HCT116 (cell line): ENCODE results near the gene TMED10. TPM values are rescaled to one million over a fixed set of nuclear protein-coding genes. Genes with fewer than 3 reads are reported as not detected.

Source experiments
- ATAC-seq: fragments of 200-7000 bp; cut with Tn5 transposase; 2 replicates; pipeline ENCODE4 v1.9.1; 2020; ENCODE audit warnings: mild to moderate bottlenecking, moderate library complexity
- BruUV-seq: library from RNA; stranded (reverse); fragments of 400-500 nt; replicated peaks from 2 replicates; lab custom pipeline; 2021; lab: Mats Ljungman, UMichigan
- CTCF ChIA-PET: fragments of 300-600 bp; sonication (Branson Sonifier 250); formaldehyde crosslinking; loops from one replicate; lab custom pipeline; 2021; ENCODE audit warnings: antibody characterized with exemption; lab: Charles Lee
- POLR2A ChIA-PET: fragments of 300-600, 350-600 bp; sonication (Branson Sonifier 250); formaldehyde crosslinking; loops from one replicate; lab custom pipeline; 2021; ENCODE audit warnings: antibody characterized with exemption; lab: Charles Lee
- RAD21 ChIA-PET, 2 experiments: fragments of 300-600 bp; sonication (Branson Sonifier 250); formaldehyde crosslinking; loops; one replicate each; lab custom pipeline; 2023; ENCODE audit warnings: low total read pairs in 2 of 2; ENCODE audit not compliant: uncharacterized antibody in 2 of 2, unreplicated experiment in 2 of 2, low non-redundant PET in 1 of 2; lab: Charles Lee
- DNase-seq: peaks from one replicate; pipeline ENCODE4 v3.0.0-alpha.2; 2010; ENCODE audit warnings: low read depth, low spot score
- H2AFZ ChIP-seq: fragments of 200-600 bp; shearing (Covaris generic), sonication (generic); 2 replicates; pipeline ENCODE4 v1.6.1; 2017; ENCODE audit warnings: low read depth, mixed run types, mixed read lengths, antibody characterized with exemption, low read length; ENCODE audit not compliant: poor library complexity, severe bottlenecking
- H3K27ac ChIP-seq: 2 replicates; pipeline ENCODE4 v1.5.1; 2012; ENCODE audit warnings: low read depth, low read length
- H3K27me3 ChIP-seq: fragments of 200-600 bp; sonication (generic); 2 replicates; pipeline ENCODE4 v1.6.1; 2016; ENCODE audit warnings: mixed run types, low read length, mixed read lengths; ENCODE audit not compliant: insufficient read depth
- H3K36me3 ChIP-seq, 2 experiments: fragments of 200-500 bp in 1 of 2; fragments of 200-600 bp in 1 of 2; sonication (Bioruptor generic) in 1 of 2; sonication (generic) in 1 of 2; 2 replicates each; pipeline versions ENCODE4 v1.5.1 to v1.6.1; 2014 to 2016; ENCODE audit warnings: low read length in 2 of 2, inconsistent platforms in 1 of 2, mixed read lengths in 1 of 2, mixed run types in 1 of 2; ENCODE audit not compliant: insufficient read depth in 2 of 2, control insufficient read depth in 1 of 2
- H3K4me1 ChIP-seq, 2 experiments: fragments of 200-600 bp in 1 of 2; sonication (generic) in 1 of 2; 2 replicates each; pipeline versions ENCODE4 v1.5.1 to v1.6.1; 2012 to 2017; ENCODE audit warnings: low read length in 2 of 2, inconsistent platforms in 1 of 2, mild to moderate bottlenecking in 1 of 2, mixed read lengths in 1 of 2, mixed run types in 1 of 2, moderate library complexity in 1 of 2; ENCODE audit not compliant: insufficient read depth in 2 of 2, control insufficient read depth in 1 of 2
- H3K4me2 ChIP-seq: fragments of 200-600 bp; sonication (generic); 2 replicates; pipeline ENCODE4 v1.6.1; 2017; ENCODE audit warnings: mixed run types, low read length, mixed read lengths
- H3K4me3 ChIP-seq, 2 experiments: fragments of 200-600 bp in 1 of 2; sonication (generic) in 1 of 2; replicated peaks in 1 of 2; 2 replicates each; pipeline ENCODE4 v1.5.1; 2011 to 2016; ENCODE audit warnings: low read length in 2 of 2, control low read depth in 1 of 2, low read depth in 1 of 2, mild to moderate bottlenecking in 1 of 2, mixed read lengths in 1 of 2, mixed run types in 1 of 2
- H3K79me2 ChIP-seq: fragments of 200-600 bp; sonication (generic); 2 replicates; pipeline ENCODE4 v1.6.1; 2017; ENCODE audit warnings: mild to moderate bottlenecking, mixed run types, low read length, moderate library complexity, mixed read lengths; ENCODE audit not compliant: insufficient read depth
- H3K9ac ChIP-seq: fragments of 200-600 bp; sonication (generic); 2 replicates; pipeline ENCODE4 v1.6.1; 2016; ENCODE audit warnings: low read length, mixed read lengths
- H3K9me2 ChIP-seq: fragments of 200-600 bp; sonication (generic), shearing (Covaris generic); 2 replicates; pipeline ENCODE4 v1.6.1; 2017; ENCODE audit warnings: mixed run types, mild to moderate bottlenecking, moderate library complexity; ENCODE audit not compliant: insufficient read depth
- H3K9me3 ChIP-seq, 2 experiments: fragments of 200-500 bp in 1 of 2; fragments of 200-600 bp in 1 of 2; sonication (Bioruptor generic) in 1 of 2; sonication (generic) in 1 of 2; 2 replicates each; pipeline ENCODE4 v1.6.1; 2014 to 2017; ENCODE audit warnings: low read length in 2 of 2, mixed read lengths in 2 of 2, inconsistent platforms in 1 of 2, low read depth in 1 of 2, mild to moderate bottlenecking in 1 of 2, mixed run types in 1 of 2, moderate library complexity in 1 of 2; ENCODE audit not compliant: control insufficient read depth in 1 of 2, insufficient read depth in 1 of 2
- H4K20me1 ChIP-seq: fragments of 200-600 bp; sonication (generic), shearing (Covaris generic); 2 replicates; pipeline ENCODE4 v1.6.1; 2017; ENCODE audit warnings: mixed run types, mild to moderate bottlenecking, moderate library complexity; ENCODE audit not compliant: insufficient read depth
- ATF3 ChIP-seq: IDR thresholded peaks from 2 replicates; pipeline ENCODE4 v1.6.1; 2012
- CEBPB ChIP-seq: IDR thresholded peaks from 2 replicates; pipeline ENCODE4 v1.6.1; 2012; ENCODE audit warnings: low read depth
- ELF1 ChIP-seq: IDR thresholded peaks from 2 replicates; pipeline ENCODE4 v1.6.1; 2012; ENCODE audit warnings: low read depth, borderline replicate concordance
- FOSL1 ChIP-seq: IDR thresholded peaks from 2 replicates; pipeline ENCODE4 v1.6.1; 2012; ENCODE audit warnings: low read depth
- JUND ChIP-seq: IDR thresholded peaks from 2 replicates; pipeline ENCODE4 v1.6.1; 2012
- MAX ChIP-seq: IDR thresholded peaks from 2 replicates; pipeline ENCODE4 v1.6.1; 2012
- POLR2AphosphoS5 ChIP-seq: IDR thresholded peaks from 2 replicates; pipeline ENCODE4 v1.6.1; 2011; ENCODE audit warnings: mild to moderate bottlenecking, low read depth, low read length, moderate library complexity
- RAD21 ChIP-seq: IDR thresholded peaks from 2 replicates; pipeline ENCODE4 v1.6.1; 2012; ENCODE audit warnings: low read depth, mild to moderate bottlenecking
- REST ChIP-seq: IDR thresholded peaks from 2 replicates; pipeline ENCODE4 v1.6.1; 2012; ENCODE audit warnings: low read depth
- SP1 ChIP-seq: IDR thresholded peaks from 2 replicates; pipeline ENCODE4 v1.6.1; 2012; ENCODE audit warnings: low read depth
- TCF7L2 ChIP-seq: IDR thresholded peaks from 2 replicates; pipeline ENCODE4 v1.7.0; 2011; ENCODE audit warnings: borderline replicate concordance, inconsistent platforms; ENCODE audit not compliant: insufficient read depth, insufficient read length; ENCODE audit errors: extremely low read depth
- YY1 ChIP-seq: IDR thresholded peaks from 2 replicates; pipeline ENCODE4 v1.6.1; 2011; ENCODE audit warnings: low read length, low read depth, moderate library complexity, mild to moderate bottlenecking; ENCODE audit not compliant: insufficient replicate concordance; ENCODE audit errors: extremely low read depth
- ZBTB33 ChIP-seq: IDR thresholded peaks from 2 replicates; pipeline ENCODE4 v1.6.1; 2011; ENCODE audit warnings: mild to moderate bottlenecking, low read length, moderate library complexity; ENCODE audit not compliant: insufficient replicate concordance; ENCODE audit errors: extremely low read depth
- ZFX ChIP-seq: fragments of 450-650 bp; IDR thresholded peaks from 2 replicates; pipeline ENCODE4 v1.6.1; 2017
- ZNF274 ChIP-seq: fragments of 200-500 bp; sonication (Bioruptor generic); IDR thresholded peaks from 2 replicates; pipeline ENCODE4 v1.6.1; 2014; ENCODE audit warnings: mild to moderate bottlenecking, low read depth, low read length, inconsistent platforms
- intact Hi-C: fragments of 100-400 bp; cut with micrococcal nuclease; formaldehyde crosslinking; loops from 2 replicates; pipeline ENCODE4 v1.10.0; 2022
- total RNA-seq: library from RNA; stranded (reverse); gene quantifications from one replicate; pipeline ENCODE4 v1.2.1, GENCODE V29; 2021; ENCODE audit not compliant: unreplicated experiment

The TMED10 gene
- total RNA-seq, 1 experiment from 2014 or later: 303 TPM

- no peak for ATAC-seq
- H3K9me2 ChIP-seq: no peaks in the 10 kb centered on the region
- POLR2A ChIA-PET: no interaction called here
- no peaks in the 10 kb centered on the region for H3K27me3 ChIP-seq
- H3K9ac ChIP-seq: no peak overlapping the region
- TF ChIP-seq ATF3: no peak
- TF ChIP-seq YY1: no peak
- TF ChIP-seq ZBTB33: no peak
- no peak for TF ChIP-seq JUND
- no peak for TF ChIP-seq CEBPB
- TF ChIP-seq ZNF274: no peak
- no peak for TF ChIP-seq REST
- no peak for TF ChIP-seq TCF7L2
- no peak for TF ChIP-seq RAD21
- no peak for TF ChIP-seq SP1
- no peak for TF ChIP-seq POLR2AphosphoS5
- TF ChIP-seq FOSL1: no peak
- no peak for TF ChIP-seq ELF1
- no peak for TF ChIP-seq ZFX
- TF ChIP-seq MAX: no peak
- peaks cover 24 to 47% of the 10 kb centered on the region in 2 experiments for H3K36me3 ChIP-seq
- no peaks in the 10 kb centered on the region for H3K79me2 ChIP-seq
- no peak for DNase-seq
- intact Hi-C loops: no loop called here
- H2AFZ ChIP-seq: no peak overlapping the region
- H3K4me1 ChIP-seq: no peaks in the 10 kb centered on the region
- RAD21 ChIA-PET: no interaction called here
- no peaks in the 10 kb centered on the region for H4K20me1 ChIP-seq
- no peak overlapping the region for H3K27ac ChIP-seq
- no TSS peak for BruUV-seq
- no peak overlapping the region for H3K4me2 ChIP-seq
- no peaks in the 10 kb centered on the region for H3K9me3 ChIP-seq
- no peak overlapping the region for H3K4me3 ChIP-seq
- CTCF ChIA-PET: no interaction called here
These were observed 83.7 kb downstream of the TMED10 start for GRCh38 chr14:75092698-75093097.
